ENCODE results near the gene BCAS3.

The BCAS3 gene

DNA sequence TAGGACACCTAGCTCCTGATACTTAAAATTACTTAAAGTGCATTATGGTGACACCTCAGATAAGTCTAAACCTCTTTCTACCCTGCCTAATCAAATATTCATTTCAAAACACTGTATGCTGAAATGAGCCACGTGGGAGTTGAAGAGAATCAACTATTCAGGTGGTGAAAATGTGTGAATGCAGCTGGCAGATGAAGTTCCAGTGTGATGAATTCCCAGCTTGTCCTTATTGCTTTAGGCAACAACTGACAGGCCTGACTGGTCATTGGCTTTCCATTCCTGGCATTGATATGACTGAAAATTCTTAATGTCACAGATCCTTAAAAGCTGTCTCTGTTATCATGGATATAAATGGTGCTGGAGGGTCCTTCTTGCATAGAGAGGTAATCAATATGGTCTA is 420.1 kb downstream of the BCAS3 start:
- Histone ChIP-seq H3K4me1 (ENCODE audit: insufficient read depth, poor library complexity, severe bottlenecking) (no peaks in the 10 kb centered on the region), H3K27me3 (ENCODE audit: insufficient read depth, poor library complexity, severe bottlenecking) (no peaks in the 10 kb centered on the region), H3K36me3 (ENCODE audit: low read depth) (no peaks in the 10 kb centered on the region), H3K4me3 (ENCODE audit: severe bottlenecking) (no peak overlapping the region), H3K9me3 (ENCODE audit: severe bottlenecking) (no peaks in the 10 kb centered on the region), H3K27ac (ENCODE audit: poor library complexity, severe bottlenecking) (no peak overlapping the region)
- TF ChIP-seq, protein P1, sequence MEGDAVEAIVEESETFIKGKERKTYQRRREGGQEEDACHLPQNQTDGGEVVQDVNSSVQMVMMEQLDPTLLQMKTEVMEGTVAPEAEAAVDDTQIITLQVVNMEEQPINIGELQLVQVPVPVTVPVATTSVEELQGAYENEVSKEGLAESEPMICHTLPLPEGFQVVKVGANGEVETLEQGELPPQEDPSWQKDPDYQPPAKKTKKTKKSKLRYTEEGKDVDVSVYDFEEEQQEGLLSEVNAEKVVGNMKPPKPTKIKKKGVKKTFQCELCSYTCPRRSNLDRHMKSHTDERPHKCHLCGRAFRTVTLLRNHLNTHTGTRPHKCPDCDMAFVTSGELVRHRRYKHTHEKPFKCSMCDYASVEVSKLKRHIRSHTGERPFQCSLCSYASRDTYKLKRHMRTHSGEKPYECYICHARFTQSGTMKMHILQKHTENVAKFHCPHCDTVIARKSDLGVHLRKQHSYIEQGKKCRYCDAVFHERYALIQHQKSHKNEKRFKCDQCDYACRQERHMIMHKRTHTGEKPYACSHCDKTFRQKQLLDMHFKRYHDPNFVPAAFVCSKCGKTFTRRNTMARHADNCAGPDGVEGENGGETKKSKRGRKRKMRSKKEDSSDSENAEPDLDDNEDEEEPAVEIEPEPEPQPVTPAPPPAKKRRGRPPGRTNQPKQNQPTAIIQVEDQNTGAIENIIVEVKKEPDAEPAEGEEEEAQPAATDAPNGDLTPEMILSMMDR (IDR thresholded peaks at IDR 0.05; ENCODE audit: poor library complexity, severe bottlenecking): no peak
- DNase-seq (ENCODE audit: low spot score) (no peak), ATAC-seq (ENCODE audit: low read depth) (no peak)

DNA sequence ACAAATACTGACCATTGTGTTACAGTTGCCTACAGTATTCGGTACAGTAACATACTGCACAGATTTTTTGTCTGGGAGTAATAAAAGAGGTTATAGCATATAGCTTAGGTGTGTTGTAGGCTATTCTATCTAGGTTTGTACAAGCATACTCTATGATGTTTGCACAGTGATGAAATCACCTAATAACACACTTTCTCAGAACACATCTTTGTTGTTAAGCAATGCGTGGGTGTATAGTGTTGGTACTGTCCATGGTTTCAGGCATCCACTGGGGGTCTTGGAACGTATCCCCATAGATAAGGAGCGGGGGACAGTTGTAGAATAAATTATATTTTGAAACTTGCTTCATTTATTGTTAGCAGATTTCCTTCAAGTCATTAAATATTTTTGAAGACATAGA is 428.7 kb downstream of the BCAS3 start:
- TF ChIP-seq, protein P1 (IDR thresholded peaks at IDR 0.05; ENCODE audit: poor library complexity, severe bottlenecking): no peak
- no peak for DNase-seq (ENCODE audit: low spot score)

DNA sequence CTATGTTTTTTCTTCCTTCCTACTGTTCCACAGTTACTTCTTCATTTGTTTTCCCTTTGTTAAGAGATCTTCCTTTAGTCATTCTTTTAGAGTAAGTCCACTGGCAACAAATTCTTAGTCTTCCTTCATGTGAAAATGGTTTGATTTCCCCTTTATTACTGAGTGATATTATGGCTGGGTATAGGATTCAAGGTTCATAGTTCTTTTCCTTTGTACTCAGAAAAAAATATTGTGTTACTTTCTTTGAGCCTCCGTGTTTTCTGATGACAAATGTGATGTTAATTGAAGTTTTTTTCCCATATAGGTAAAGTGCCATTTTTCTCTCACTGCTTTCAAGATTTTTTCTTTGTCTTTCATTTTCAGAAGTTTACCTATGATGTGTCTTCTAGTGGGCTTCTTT is 438.9 kb downstream of the BCAS3 start:
- no peaks in the 10 kb centered on the region for H3K36me3 ChIP-seq (ENCODE audit: low read depth)
- H3K27ac ChIP-seq (ENCODE audit: poor library complexity, severe bottlenecking): no peak overlapping the region
- no peak overlapping the region for H3K4me3 ChIP-seq (ENCODE audit: severe bottlenecking)
- no peak for ATAC-seq (ENCODE audit: low read depth)
- no peaks in the 10 kb centered on the region for H3K9me3 ChIP-seq (ENCODE audit: severe bottlenecking)
- no peaks in the 10 kb centered on the region for H3K27me3 ChIP-seq (ENCODE audit: insufficient read depth, poor library complexity, severe bottlenecking)
- H3K4me1 ChIP-seq (ENCODE audit: insufficient read depth, poor library complexity, severe bottlenecking): no peaks in the 10 kb centered on the region
- DNase-seq (ENCODE audit: low spot score): no peak
- TF ChIP-seq, protein P1 (IDR thresholded peaks at IDR 0.05; ENCODE audit: poor library complexity, severe bottlenecking): no peak

More for the DNA sequence above, 428.7 kb downstream of the BCAS3 start:
- Histone ChIP-seq H3K9me3 (ENCODE audit: severe bottlenecking) (no peaks in the 10 kb centered on the region), H3K36me3 (ENCODE audit: low read depth) (no peaks in the 10 kb centered on the region), H3K27me3 (ENCODE audit: insufficient read depth, poor library complexity, severe bottlenecking) (no peaks in the 10 kb centered on the region), H3K4me1 (ENCODE audit: insufficient read depth, poor library complexity, severe bottlenecking) (no peaks in the 10 kb centered on the region), H3K4me3 (ENCODE audit: severe bottlenecking) (no peak overlapping the region), H3K27ac (ENCODE audit: poor library complexity, severe bottlenecking) (no peak overlapping the region)
- ATAC-seq (ENCODE audit: low read depth): no peak

DNA sequence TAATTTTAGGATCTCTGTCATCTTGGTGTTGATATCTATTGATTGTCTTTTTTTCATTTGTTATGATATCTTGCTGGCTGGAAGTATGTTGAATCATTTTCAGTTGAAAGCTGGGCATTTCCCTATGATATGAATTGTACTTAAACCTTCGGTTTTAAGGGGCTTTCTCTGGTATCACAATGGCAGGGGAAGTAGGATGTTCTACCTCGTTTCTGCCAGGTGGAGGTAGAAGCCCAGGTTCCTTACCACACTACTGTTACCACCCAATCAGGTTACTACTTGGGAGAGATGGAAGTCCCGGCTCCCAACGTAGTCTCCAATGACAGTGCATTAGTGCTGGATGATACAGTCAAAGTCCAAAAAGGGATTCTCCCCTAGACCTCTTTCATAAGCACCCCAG is 440.3 kb downstream of the BCAS3 start:
- H3K4me3 ChIP-seq (ENCODE audit: severe bottlenecking): no peak overlapping the region
- TF ChIP-seq, protein P1 (IDR thresholded peaks at IDR 0.05; ENCODE audit: poor library complexity, severe bottlenecking): no peak
- H3K36me3 ChIP-seq (ENCODE audit: low read depth): no peaks in the 10 kb centered on the region
- DNase-seq (ENCODE audit: low spot score) (no peak), ATAC-seq (ENCODE audit: low read depth) (no peak)
- no peak overlapping the region for H3K27ac ChIP-seq (ENCODE audit: poor library complexity, severe bottlenecking)
- H3K27me3 ChIP-seq (ENCODE audit: insufficient read depth, poor library complexity, severe bottlenecking): no peaks in the 10 kb centered on the region
- H3K9me3 ChIP-seq (ENCODE audit: severe bottlenecking): no peaks in the 10 kb centered on the region
- no peaks in the 10 kb centered on the region for H3K4me1 ChIP-seq (ENCODE audit: insufficient read depth, poor library complexity, severe bottlenecking)

DNA sequence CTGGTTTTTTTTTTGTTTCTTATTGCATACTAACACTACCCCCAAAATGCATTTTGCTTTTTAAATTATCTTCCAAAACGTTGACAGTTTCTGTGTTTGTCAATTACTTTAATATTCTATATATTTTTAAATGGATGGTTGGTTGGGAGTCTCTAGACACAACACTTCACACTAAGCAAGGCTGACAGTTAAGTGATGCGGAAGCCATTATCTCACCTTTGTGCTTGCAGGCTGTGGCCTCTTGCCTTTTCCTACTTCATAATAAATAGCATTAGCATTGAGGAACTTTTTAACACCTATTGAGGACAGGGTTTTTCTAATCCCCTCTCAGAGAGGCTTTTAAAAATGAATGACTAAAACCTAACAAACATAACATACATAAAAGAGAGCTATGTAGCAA is 441.2 kb downstream of the BCAS3 start:
- ATAC-seq (ENCODE audit: low read depth): no peak
- H3K27ac ChIP-seq (ENCODE audit: poor library complexity, severe bottlenecking): no peak overlapping the region
- no peaks in the 10 kb centered on the region for H3K4me1 ChIP-seq (ENCODE audit: insufficient read depth, poor library complexity, severe bottlenecking)
- no peaks in the 10 kb centered on the region for H3K36me3 ChIP-seq (ENCODE audit: low read depth)
- H3K9me3 ChIP-seq (ENCODE audit: severe bottlenecking): no peaks in the 10 kb centered on the region
- TF ChIP-seq, protein P1 (IDR thresholded peaks at IDR 0.05; ENCODE audit: poor library complexity, severe bottlenecking): no peak
- DNase-seq (ENCODE audit: low spot score): no peak
- no peaks in the 10 kb centered on the region for H3K27me3 ChIP-seq (ENCODE audit: insufficient read depth, poor library complexity, severe bottlenecking)
- no peak overlapping the region for H3K4me3 ChIP-seq (ENCODE audit: severe bottlenecking)

Data from RWPE2 (cell line).